ENCODE measurements around the gene WDR7.

GRCh38 chr18:56982766-56983165 is 331.6 kb downstream of the WDR7 start:
- TF ChIP-seq CTCF (IDR thresholded peaks at IDR 0.05; ENCODE audit: poor library complexity) (no peak), EZH2phosphoT487 (IDR thresholded peaks at IDR 0.05; ENCODE audit: low read depth, severe bottlenecking, unreplicated experiment) (no peak), EZH2 (IDR thresholded peaks at IDR 0.05; ENCODE audit: borderline replicate concordance) (no peak)
